Keratinocyte (primary cell): Measurements from ENCODE around the gene CTNND2. TPM values are rescaled to one million over a fixed set of nuclear protein-coding genes. Genes with fewer than 3 reads are reported as not detected.

Source experiments
- DNase-seq: peaks from one replicate; pipeline ENCODE4 v3.0.0-alpha.2; 2011; ENCODE audit warnings: low read depth, missing footprints, low spot score
- FAIRE-seq: peaks from 2 replicates; lab custom pipeline; 2011; peaks lifted over from hg19 to GRCh38; lab: Jason Lieb, UNC
- H2AFZ ChIP-seq: 2 replicates; pipeline ENCODE4 v1.6.0; 2012; ENCODE audit warnings: low read length, control low read depth, inconsistent platforms; ENCODE audit not compliant: control insufficient read depth
- H3K27ac ChIP-seq: 2 replicates; pipeline ENCODE4 v1.5.1; 2011; ENCODE audit warnings: low read length; ENCODE audit not compliant: control insufficient read depth, insufficient read depth
- H3K27me3 ChIP-seq: 3 replicates; pipeline ENCODE4 v1.6.0; 2011; ENCODE audit warnings: low read length; ENCODE audit not compliant: control insufficient read depth, insufficient read depth; ENCODE audit errors: extremely low read depth
- H3K36me3 ChIP-seq, 2 experiments: 2 replicates in 1 of 2; 3 replicates in 1 of 2; pipeline ENCODE4 v1.5.1; 2011; ENCODE audit warnings: low read length in 2 of 2, mild to moderate bottlenecking in 1 of 2; ENCODE audit not compliant: control insufficient read depth in 2 of 2, insufficient read depth in 2 of 2; ENCODE audit errors: extremely low read depth in 1 of 2
- H3K4me1 ChIP-seq: 3 replicates; pipeline ENCODE4 v1.5.1; 2011; ENCODE audit warnings: low read length; ENCODE audit not compliant: control insufficient read depth, insufficient read depth; ENCODE audit errors: extremely low read depth
- H3K4me2 ChIP-seq: 3 replicates; pipeline ENCODE4 v1.6.0; 2011; ENCODE audit warnings: low read depth, low read length; ENCODE audit not compliant: control insufficient read depth, insufficient read depth; ENCODE audit errors: extremely low read depth
- H3K4me3 ChIP-seq, 3 experiments: fragments of 200-600 bp in 1 of 3; sonication (generic) in 1 of 3; 2 replicates in 2 of 3; 3 replicates in 1 of 3; pipeline ENCODE4 v1.5.1; 2011 to 2016; ENCODE audit warnings: low read length in 3 of 3, mild to moderate bottlenecking in 3 of 3, control low read depth in 2 of 3, inconsistent platforms in 1 of 3, low read depth in 1 of 3, mixed read lengths in 1 of 3, mixed run types in 1 of 3, moderate library complexity in 1 of 3; ENCODE audit not compliant: control insufficient read depth in 2 of 3, insufficient read depth in 2 of 3; ENCODE audit errors: extremely low read depth in 1 of 3
- H3K79me2 ChIP-seq: 2 replicates; pipeline ENCODE4 v1.6.0; 2012; ENCODE audit warnings: low read length; ENCODE audit not compliant: control insufficient read depth, insufficient read depth
- H3K9ac ChIP-seq: 3 replicates; pipeline ENCODE4 v1.6.0; 2011; ENCODE audit warnings: low read length; ENCODE audit not compliant: control insufficient read depth, insufficient read depth; ENCODE audit errors: extremely low read depth
- H3K9me1 ChIP-seq: 3 replicates; pipeline ENCODE4 v1.6.0; 2011; ENCODE audit warnings: low read length; ENCODE audit not compliant: control insufficient read depth, insufficient read depth; ENCODE audit errors: extremely low read depth
- H3K9me3 ChIP-seq: 2 replicates; pipeline ENCODE4 v1.5.1; 2012; ENCODE audit warnings: low read depth, low read length; ENCODE audit not compliant: control insufficient read depth
- H4K20me1 ChIP-seq: 3 replicates; pipeline ENCODE4 v1.6.0; 2011; ENCODE audit warnings: low read length; ENCODE audit not compliant: control insufficient read depth, insufficient read depth; ENCODE audit errors: extremely low read depth
- CTCF ChIP-seq, 3 experiments: IDR thresholded peaks in 1 of 3; conservative IDR thresholded peaks in 1 of 3; optimal IDR thresholded peaks in 1 of 3; 2 replicates in 2 of 3; 3 replicates in 1 of 3; pipeline versions ENCODE3 to v1.5.1; 2011; ENCODE audit warnings: low read length in 3 of 3, mild to moderate bottlenecking in 3 of 3, moderate library complexity in 2 of 3, control low read depth in 1 of 3, inconsistent platforms in 1 of 3; ENCODE audit not compliant: insufficient read depth in 2 of 3; ENCODE audit errors: extremely low read depth in 1 of 3
- EZH2 ChIP-seq: IDR thresholded peaks from one replicate; pipeline ENCODE4 v1.6.1; 2012; ENCODE audit warnings: inconsistent platforms, mild to moderate bottlenecking, low read length, moderate library complexity
- dilution Hi-C: fragments of 300-500 bp; cut with MboI; formaldehyde crosslinking; loops from one replicate; pipeline ENCODE4 v1.7.0; 2020; ENCODE audit warnings: low sequenced_read_pairs; ENCODE audit not compliant: extremely low pct_ligation_motif_present
- polyA plus RNA-seq, 5 experiments: library from polyadenylated mRNA; depleted of rRNA in 3 of 5; stranded (reverse) in 3 of 5; stranded (forward) in 1 of 5; unstranded in 1 of 5; fragments of >200 nt; gene quantifications; 1 replicate in 1 of 5; 2 replicates in 3 of 5; 3 replicates in 1 of 5; pipeline versions ENCODE4 v1.2.1 to v1.2.3, GENCODE V29; 2011 to 2012; ENCODE audit warnings: missing spikeins in 2 of 5, low read depth in 1 of 5, low replicate concordance in 1 of 5

Gene CTNND2
- polyA plus RNA-seq, 1 donor (not counting 4 experiments of a cell fraction or from before 2014, with no cell fraction given), result not detected

- H3K9me3 ChIP-seq, result no peaks in the 10 kb centered on the region
- no peaks in the 10 kb centered on the region for H3K79me2 ChIP-seq
- TF ChIP-seq EZH2 (no peak), CTCF (optimal IDR thresholded peaks at IDR 0.05 in 1 of 3, IDR thresholded peaks at IDR 0.05 in 1 of 3, conservative IDR thresholded peaks at IDR 0.05 in 1 of 3; ENCODE audit: extremely low read depth in 1 of 3, insufficient read depth in 2 of 3, low read length in 3 of 3) (no peak)
- no peaks in the 10 kb centered on the region for H3K27me3 ChIP-seq
- no peak overlapping the region for H3K9ac ChIP-seq
- no peaks in the 10 kb centered on the region for H3K9me1 ChIP-seq
- dilution Hi-C loops, result no loop called here
- H3K4me1 ChIP-seq, result no peaks in the 10 kb centered on the region
- no peak overlapping the region for H3K27ac ChIP-seq
- no peak overlapping the region for H3K4me3 ChIP-seq
- no peak overlapping the region for H3K4me2 ChIP-seq
- H3K36me3 ChIP-seq, result no peaks in the 10 kb centered on the region
- FAIRE-seq (no peak), DNase-seq (no peak)
- H2AFZ ChIP-seq, result no peak overlapping the region
- H4K20me1 ChIP-seq, result no peaks in the 10 kb centered on the region
These were observed 408.0 kb downstream of the CTNND2 start for GRCh38 chr5:11496137-11496719.

- Histone ChIP-seq H3K9ac (no peak overlapping the region), H3K27me3 (no peaks in the 10 kb centered on the region), H3K36me3 (no peaks in the 10 kb centered on the region), H3K4me1 (no peaks in the 10 kb centered on the region), H4K20me1 (no peaks in the 10 kb centered on the region), H3K9me1 (no peaks in the 10 kb centered on the region), H3K4me3 (no peak overlapping the region), H2AFZ (no peak overlapping the region), H3K9me3 (no peaks in the 10 kb centered on the region), H3K79me2 (no peaks in the 10 kb centered on the region), H3K27ac (no peak overlapping the region), H3K4me2 (no peak overlapping the region)
- dilution Hi-C loops, result no loop called here
- TF ChIP-seq EZH2 (no peak), CTCF (optimal IDR thresholded peaks at IDR 0.05 in 1 of 3, IDR thresholded peaks at IDR 0.05 in 1 of 3, conservative IDR thresholded peaks at IDR 0.05 in 1 of 3; ENCODE audit: extremely low read depth in 1 of 3, insufficient read depth in 2 of 3, low read length in 3 of 3) (peak in 1 of 3 experiments; percentile 18)
- FAIRE-seq (no peak), DNase-seq (no peak)
These were observed 409.9 kb downstream of the CTNND2 start for GRCh38 chr5:11494340-11494739.
